GM12864 (cell line): ENCODE measurements around the gene GALNT3.

Experiments used
- DNase-seq: peaks from one replicate; pipeline ENCODE4 v3.0.0-alpha.2; 2011; ENCODE audit warnings: low read depth
- H3K4me3 ChIP-seq: 2 replicates; pipeline ENCODE4 v1.5.1; 2011; ENCODE audit warnings: mild to moderate bottlenecking, low read depth, low read length, control low read depth
- CTCF ChIP-seq: IDR thresholded peaks from 2 replicates; pipeline ENCODE4 v1.5.1; 2011; ENCODE audit warnings: low read depth, mild to moderate bottlenecking, moderate library complexity, low read length, control low read depth, inconsistent platforms; ENCODE audit errors: missing control alignments

GALNT3 gene

GRCh38 chr2:165793779-165794535 lies at the start of gene GALNT3:
Gene GALNT3, minus strand, starts transcription at chr2:165794247. Its CDS starts 23,547 bp downstream, at chr2:165770700.
- H3K4me3 ChIP-seq = peak within 1 kb of the TSS; percentile 87
- DNase-seq = no peak

DNA sequence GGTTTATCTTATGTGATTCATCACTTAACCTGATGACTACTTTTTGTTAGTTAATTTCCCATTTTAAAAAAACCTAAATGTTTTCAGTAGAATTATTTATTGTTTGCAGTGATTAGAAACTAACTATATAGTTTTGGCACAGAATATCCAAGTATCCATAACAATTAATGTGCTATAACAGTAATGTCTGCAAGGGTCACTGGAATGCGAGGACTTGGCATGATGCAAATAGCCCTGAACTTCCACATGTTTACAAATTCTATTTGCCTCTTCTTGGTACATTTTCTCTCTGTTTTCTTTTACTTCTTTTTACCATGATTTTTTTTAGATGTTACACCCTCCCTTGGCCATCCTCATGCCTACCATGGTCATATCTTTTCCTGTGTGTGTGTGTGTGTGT lies 49.3 kb upstream of the GALNT3 start:
- no peak for DNase-seq
- H3K4me3 ChIP-seq = no peak overlapping the region
- TF ChIP-seq CTCF = no peak

More at GRCh38 chr2:165793779-165794535, at the start of gene GALNT3:
- no peak for TF ChIP-seq CTCF

DNA sequence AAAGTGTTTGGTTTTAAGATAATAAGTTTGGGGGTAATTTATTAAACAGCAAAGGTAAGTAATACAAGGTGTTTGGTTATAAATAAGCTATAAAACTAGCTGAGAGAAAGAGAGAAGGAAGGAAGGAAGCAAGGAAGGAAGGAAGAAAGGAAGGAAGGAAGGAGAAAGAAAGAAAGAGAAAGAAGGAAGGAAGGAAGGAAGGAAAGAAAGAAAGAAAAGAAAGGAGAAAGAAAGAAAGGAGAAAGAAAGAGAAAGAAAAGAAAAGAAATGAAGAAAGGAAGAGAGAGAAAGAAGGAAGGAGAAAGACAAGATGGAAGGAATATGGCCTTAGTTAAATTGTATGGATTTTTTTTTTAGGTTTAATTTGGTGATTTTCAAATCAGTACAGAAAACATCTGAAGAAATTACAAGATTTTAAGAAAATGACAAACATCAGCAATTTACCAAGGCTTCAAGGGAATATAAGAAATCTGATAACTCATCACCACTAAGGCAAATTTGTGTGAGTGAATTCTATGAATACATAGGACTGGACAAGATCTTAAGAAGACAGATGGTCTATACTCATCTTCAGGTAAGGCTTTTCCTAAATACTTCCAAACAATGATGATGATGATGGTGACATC lies 46.4 kb upstream of the GALNT3 start:
- DNase-seq = no peak
- no peak overlapping the region for H3K4me3 ChIP-seq
- TF ChIP-seq CTCF = no peak

DNA sequence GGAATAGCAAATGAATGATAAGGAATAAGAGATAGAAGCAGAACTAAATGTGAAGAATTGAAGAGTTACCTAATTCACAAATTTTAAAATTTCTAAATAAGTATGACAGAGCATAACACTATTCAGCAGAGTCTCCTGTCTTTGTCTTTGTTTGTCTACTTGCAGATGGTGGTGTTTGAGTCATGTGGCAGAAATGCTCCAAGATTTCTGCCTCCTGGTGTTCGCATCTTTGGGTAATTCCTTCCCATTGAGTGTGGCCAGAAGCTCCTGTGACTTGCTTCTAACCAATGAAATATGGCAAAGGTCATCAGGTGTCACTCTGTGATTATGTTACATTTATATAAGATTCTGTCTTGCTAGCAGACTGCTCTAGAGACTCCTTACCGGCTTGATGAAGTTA lies 45.6 kb upstream of the GALNT3 start:
- TF ChIP-seq CTCF = no peak
- H3K4me3 ChIP-seq = no peak overlapping the region
- no peak for DNase-seq

DNA sequence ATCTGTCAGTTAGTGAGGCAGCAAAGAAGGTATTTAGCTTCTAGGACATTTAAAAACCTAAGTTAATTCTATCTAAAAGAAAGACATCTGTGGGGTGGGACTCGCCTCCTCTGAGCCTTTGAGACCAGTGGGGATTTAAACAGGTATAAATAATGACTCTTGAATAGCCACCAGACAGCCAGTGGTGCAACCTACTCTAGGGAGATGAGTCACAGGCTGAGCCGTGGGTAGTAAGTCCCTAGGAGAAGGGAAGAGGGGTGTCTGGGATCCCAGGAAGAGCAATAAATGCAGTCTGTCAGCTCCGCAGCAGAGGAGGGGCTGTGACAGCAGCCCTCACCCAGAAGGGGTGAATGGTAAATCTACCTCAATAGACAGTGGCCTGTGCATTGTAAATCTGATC lies 43.1 kb upstream of the GALNT3 start:
- DNase-seq = no peak
- no peak for TF ChIP-seq CTCF
- H3K4me3 ChIP-seq = no peak overlapping the region

- TF ChIP-seq CTCF = no peak
- H3K4me3 ChIP-seq = no peak overlapping the region
- no peak for DNase-seq
Measured at GRCh38 chr2:165835363-165835762, 41.3 kb upstream of the GALNT3 start.

DNA sequence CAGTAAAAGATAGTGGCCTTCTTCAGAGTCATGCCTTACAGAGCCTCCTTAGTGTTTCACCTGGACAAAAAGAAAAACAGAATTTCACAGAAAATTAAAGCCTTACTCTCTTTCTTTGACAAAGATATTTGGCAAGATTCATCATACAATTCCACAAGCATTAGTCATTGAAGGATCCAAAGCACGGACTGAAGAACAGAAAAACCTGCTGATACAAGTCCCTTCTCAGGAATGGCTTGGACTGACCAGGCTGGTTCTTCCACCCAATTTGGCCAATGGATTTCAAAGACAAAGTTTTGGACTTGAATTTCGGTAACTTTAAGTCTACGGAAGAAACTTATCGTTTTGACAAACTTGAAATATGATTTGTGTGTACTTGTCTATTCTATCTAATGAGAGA lies 39.1 kb upstream of the GALNT3 start:
- no peak for DNase-seq
- TF ChIP-seq CTCF = no peak
- H3K4me3 ChIP-seq = no peak overlapping the region
